Activated CD4-positive, alpha-beta T cell treated with anti-CD3 and anti-CD28 coated beads for 24 hours (primary cell): ENCODE measurements around the gene KRTAP13-2.
A peak's percentile ranks its signal among the peaks of the same experiment; 100 is the strongest.

Experiments
- DNase-seq, 2 donors: peaks; one replicate each; pipeline ENCODE4 v3.0.0-alpha.2; 2020; ENCODE audit warnings: low read depth in 2 of 2

The KRTAP13-2 gene

GRCh38 chr21:30372139-30372770 lies at the start of gene KRTAP13-2:
Gene KRTAP13-2 (minus strand): TSS chr21:30372271. CDS start chr21:30372213, 58 bp downstream.
- DNase-seq = no peak

- no peak for DNase-seq
These were observed 43.9 kb upstream of the KRTAP13-2 start for GRCh38 chr21:30415993-30416392.

- no peak for DNase-seq
These were observed 36.9 kb upstream of the KRTAP13-2 start for GRCh38 chr21:30408782-30409494.

GRCh38 chr21:30395731-30396130 lies 23.7 kb upstream of the KRTAP13-2 start, which contains the start of gene KRTAP13-1:
Gene KRTAP13-1 (plus strand): TSS chr21:30396031. CDS start chr21:30396087, 56 bp downstream.
- DNase-seq = no peak

GRCh38 chr21:30391492-30392025 lies 19.5 kb upstream of the KRTAP13-2 start:
- DNase-seq = no peak

DNA sequence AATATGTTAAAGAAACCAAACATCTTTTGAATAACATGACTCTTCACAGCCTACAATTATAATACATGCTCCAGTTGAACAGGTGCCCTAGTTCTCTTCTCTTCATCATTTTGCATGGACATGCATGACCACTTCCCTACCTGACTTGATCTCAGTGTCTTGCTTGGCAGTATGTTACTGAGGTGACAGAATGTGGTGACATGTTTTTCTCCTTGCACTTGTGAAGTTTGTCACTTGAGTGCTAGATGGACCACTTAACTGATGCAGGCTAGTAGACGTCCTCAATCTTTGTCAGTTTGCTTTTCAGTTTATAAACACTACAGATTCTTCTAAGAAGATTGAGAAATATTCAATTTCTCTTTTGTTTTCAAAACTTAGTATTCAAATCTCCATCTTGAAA lies 10.1 kb upstream of the KRTAP13-2 start:
- no peak for DNase-seq

- DNase-seq = no peak
These were observed 16.2 kb downstream of the KRTAP13-2 start for GRCh38 chr21:30355906-30356305.

DNA sequence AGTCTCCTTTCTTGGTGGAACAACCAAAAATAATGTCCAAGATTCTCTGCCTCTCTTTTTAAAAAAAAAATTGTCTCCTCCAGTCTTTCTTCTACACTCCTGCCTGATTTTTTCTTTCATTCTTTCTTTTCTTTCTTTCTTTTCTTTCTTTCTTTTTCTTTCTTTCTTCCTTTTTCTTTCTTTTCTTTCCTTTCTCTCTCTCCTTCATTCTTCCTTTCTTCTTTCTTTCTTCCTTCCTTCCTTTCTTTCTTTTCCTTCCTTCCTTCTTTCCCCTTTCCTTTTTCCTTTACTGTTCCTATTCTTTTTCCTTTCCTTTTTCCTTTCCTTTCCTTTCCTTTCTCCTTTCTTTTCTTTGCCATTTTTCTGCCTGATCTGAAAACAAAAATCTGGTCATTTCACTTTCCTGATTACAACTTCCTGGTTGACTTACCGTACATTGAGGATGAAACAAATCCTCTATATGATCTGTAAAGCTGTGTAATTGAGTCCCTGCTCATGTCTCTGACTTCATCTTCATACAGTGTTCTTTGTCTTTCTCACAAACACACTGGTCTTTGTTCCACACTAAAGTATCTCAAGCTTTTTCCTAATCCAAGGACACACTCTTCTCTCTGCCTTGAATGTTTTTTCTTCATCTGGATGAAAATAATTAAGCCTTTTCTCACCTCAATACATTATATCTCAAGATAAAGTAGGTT lies 17.6 kb downstream of the KRTAP13-2 start:
- no peak for DNase-seq

- DNase-seq = no peak
These were observed 20.5 kb downstream of the KRTAP13-2 start for GRCh38 chr21:30351534-30351933.

DNA sequence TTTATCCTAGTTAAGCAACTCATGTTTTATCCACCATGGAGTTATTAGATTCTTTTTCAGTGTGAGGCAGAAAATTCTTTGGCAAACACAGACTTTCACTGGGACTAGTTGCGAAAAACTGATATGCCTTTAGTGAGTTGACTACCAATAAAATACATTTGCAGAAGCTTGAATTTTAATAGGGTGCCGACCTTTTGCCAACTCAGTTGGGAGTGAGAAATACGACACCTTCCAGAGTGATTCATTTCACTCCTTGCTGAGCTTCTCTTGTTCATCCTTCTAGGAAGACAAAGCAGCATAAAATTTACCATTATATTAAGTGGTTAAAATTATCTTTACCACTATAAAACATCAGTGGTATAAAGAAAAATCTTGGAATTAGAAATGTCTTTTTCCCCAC lies 22.5 kb downstream of the KRTAP13-2 start:
- no peak for DNase-seq

DNA sequence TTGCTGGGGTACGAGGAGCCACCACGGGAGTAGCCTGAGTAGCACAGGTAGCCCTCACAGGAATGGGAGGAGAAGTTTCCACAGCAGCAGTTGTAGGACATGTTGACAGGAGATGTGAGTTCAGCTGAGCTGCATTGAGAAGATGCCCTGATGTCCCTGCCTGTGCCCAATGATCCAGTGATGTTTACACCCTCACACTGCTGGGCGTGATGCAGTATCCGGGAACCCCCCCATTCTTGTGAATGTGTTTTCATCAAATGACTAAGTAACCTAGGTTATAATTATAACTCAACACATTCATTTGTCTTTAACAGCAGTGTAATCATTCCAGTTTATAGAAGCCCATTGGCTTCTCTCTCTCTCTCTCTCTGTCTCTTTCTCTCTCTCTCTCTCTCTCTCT lies 23.6 kb downstream of the KRTAP13-2 start, which contains the start of gene KRTAP23-1:
TSS of gene KRTAP23-1 (minus strand) at position 101 of the 400 bp plus-strand sequence. CDS start at position 101, 0 bp downstream.
- DNase-seq = no peak

DNA sequence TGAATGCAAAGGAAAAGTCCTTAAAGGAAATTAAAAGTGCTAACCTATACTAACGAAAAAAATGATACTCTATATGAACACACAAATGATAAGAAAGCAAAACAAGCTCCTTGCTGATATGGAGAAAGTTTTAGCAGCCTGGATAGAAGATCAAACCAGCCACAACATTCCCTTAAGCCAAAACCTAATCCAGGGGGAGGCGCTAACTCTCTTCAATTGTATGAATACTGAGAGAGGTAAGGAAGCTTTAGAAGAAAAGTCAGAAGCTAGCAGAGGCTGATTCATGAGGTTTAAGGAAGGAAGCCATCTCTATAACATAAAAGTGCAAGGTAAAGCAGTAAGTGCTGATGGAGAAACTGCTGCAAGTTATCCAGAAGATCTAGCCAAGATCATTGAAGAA lies 27.1 kb downstream of the KRTAP13-2 start:
- DNase-seq = no peak

- peak in 1 of 2 donors; percentile 10 for DNase-seq
These were observed 31.1 kb downstream of the KRTAP13-2 start for GRCh38 chr21:30340714-30341573.

DNA sequence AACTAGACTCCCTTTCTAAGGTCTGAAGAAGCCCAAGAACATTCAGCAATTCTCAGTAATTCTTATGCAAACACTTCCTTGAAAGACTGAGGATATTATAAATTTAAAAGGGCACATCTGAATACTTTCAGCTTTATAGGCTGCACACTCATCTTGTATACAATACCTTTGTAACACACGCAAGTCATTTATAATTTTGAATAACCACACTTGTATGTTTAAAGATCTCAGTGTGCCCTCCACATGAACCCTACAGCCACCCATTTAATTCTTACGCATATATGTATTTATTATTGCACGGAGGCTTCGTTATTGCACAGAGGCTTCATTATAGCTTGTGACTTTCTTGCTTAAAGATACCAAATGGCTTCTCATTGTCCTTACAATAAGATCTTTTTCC lies 33.4 kb downstream of the KRTAP13-2 start:
- DNase-seq = no peak

DNA sequence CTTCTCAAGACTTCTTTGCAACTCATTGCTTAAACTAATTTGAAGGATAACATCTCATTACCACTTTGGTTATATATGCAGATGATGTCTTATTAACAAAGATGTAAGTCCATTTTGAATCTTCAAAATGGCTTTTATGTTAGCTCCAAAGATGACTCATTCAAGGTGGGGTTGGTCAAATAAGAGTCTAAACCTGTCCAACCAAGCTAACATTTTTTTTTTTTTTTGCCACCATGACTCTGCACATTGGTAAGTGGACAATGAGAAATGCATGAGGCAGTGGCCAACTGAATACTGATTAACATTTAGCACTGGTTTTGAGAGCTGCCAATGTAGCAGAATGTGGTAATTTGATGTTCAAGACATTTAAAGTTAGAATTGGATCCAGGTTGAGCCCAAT lies 34.3 kb downstream of the KRTAP13-2 start:
- DNase-seq = no peak

GRCh38 chr21:30337276-30337744 lies 34.8 kb downstream of the KRTAP13-2 start, which contains the start of gene KRTAP27-1:
Gene KRTAP27-1 (minus strand): TSS chr21:30337694. CDS start chr21:30337668, 26 bp downstream.
- no peak for DNase-seq

DNA sequence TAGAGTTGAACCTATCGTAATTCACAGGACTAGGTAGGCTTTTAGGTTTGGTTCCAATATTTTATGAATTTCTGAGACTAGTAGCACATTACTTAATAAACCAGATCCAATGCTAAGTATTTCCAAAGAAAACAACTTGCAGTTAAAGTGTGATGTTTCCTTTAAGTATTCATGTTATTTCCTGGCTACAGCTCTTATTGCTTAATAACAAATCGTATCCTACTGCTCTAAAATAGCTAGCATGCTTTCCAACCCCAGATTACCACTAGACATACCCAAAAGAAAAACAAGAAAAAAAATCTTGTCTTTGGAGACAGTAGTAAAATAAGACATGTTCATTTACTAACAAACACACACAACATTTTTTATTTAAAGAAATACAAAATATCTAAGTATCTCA lies 35.5 kb downstream of the KRTAP13-2 start:
- DNase-seq = no peak

DNA sequence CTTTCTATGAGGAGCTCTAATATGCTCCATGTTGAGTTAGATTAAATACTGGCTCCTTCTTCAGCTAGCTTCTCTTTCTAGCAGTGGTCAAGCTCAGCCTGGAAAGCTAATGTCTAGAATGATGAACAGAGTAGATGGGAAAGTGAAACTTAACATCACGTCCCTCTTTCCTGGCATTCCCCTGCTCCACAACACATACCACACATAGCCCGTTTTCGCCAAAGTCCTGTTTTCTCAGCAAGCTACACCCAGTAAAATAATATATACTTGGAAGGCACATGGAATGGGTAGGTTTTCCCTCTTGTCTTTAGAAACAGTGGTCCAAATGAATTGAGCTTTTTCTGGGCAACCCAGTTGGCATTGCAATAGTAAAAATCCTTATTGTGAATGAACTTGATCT lies 38.3 kb downstream of the KRTAP13-2 start:
- DNase-seq = no peak

DNA sequence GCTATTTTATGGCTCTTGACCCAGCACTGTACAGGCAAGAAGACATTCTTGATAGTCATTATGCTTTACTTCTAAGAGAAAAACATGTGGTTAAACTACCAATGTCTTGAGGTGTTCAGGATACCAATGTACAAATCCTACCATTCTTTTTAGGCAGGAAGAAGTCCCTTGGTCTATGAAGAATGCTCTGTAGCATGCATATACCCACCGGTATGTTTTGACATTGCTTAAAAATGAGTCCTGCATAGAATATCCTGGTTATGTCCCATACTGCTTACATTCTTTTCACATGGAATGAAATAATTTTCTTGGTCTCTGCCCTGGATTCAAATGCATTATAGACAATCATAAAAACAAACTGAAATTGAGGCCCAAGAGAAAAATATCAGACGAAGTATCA lies 39.4 kb downstream of the KRTAP13-2 start:
- DNase-seq = no peak

GRCh38 chr21:30329203-30329875 lies 42.7 kb downstream of the KRTAP13-2 start:
- DNase-seq = no peak

DNA sequence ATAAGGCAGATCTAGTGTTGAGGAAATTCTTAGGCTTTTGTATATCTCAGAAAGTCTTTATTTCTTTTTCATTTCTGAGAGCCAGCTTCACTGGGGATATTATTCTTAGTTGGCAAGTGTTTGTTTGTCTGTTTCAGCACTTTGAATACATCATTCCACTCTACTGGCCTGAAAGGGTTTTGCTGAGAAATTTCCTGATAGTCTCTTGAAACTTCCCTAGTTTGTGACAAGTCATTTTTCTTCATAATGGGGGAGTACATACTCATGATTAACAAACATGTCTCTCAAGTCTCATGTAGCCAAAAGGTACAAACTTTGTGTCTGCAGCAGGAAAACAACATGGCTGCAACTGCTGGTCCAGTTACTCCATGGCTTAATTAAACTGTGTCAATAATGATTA lies 45.7 kb downstream of the KRTAP13-2 start:
- no peak for DNase-seq
